Cardiac fibroblast (primary cell): ENCODE data around the gene C1GALT1C1.
"Not testable (repeated sequence)": the region's sequence is repeated elsewhere in the genome, so short reads cannot be mapped to it uniquely, and the experiment has no call there.

Experiments
- DNase-seq, 2 donors: peaks; one replicate each; pipeline versions ENCODE4 v3.0.0 to v3.0.0-alpha.2; 2010; ENCODE audit warnings: low read depth in 2 of 2
- H3K4me3 ChIP-seq, 2 donors: replicated peaks in 1 of 2; 1 replicate in 1 of 2; 2 replicates in 1 of 2; pipeline ENCODE4 v1.5.1; 2011; ENCODE audit warnings: low read depth in 2 of 2, low read length in 2 of 2, mild to moderate bottlenecking in 2 of 2, moderate library complexity in 1 of 2
- TF ChIP-seq, protein P1 (sequence below): IDR thresholded peaks from one replicate; pipeline ENCODE4 v1.5.1; 2011; ENCODE audit warnings: low read depth, mild to moderate bottlenecking, low read length, inconsistent platforms

Gene C1GALT1C1

GRCh38 chrX:120629667-120630537, at the start of gene C1GALT1C1:
Gene C1GALT1C1, minus strand, starts transcription at chrX:120630054. Its CDS starts 2,888 bp downstream, at chrX:120627166.
- TF ChIP-seq, protein P1, sequence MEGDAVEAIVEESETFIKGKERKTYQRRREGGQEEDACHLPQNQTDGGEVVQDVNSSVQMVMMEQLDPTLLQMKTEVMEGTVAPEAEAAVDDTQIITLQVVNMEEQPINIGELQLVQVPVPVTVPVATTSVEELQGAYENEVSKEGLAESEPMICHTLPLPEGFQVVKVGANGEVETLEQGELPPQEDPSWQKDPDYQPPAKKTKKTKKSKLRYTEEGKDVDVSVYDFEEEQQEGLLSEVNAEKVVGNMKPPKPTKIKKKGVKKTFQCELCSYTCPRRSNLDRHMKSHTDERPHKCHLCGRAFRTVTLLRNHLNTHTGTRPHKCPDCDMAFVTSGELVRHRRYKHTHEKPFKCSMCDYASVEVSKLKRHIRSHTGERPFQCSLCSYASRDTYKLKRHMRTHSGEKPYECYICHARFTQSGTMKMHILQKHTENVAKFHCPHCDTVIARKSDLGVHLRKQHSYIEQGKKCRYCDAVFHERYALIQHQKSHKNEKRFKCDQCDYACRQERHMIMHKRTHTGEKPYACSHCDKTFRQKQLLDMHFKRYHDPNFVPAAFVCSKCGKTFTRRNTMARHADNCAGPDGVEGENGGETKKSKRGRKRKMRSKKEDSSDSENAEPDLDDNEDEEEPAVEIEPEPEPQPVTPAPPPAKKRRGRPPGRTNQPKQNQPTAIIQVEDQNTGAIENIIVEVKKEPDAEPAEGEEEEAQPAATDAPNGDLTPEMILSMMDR = no peak
- peak; percentile 92 to 95 for DNase-seq
- H3K4me3 ChIP-seq = peak within 1 kb of the TSS; percentile 69 to 73

GRCh38 chrX:120677004-120677652, 47.3 kb upstream of the C1GALT1C1 start:
- H3K4me3 ChIP-seq = no peak overlapping the region
- TF ChIP-seq, protein P1 = no peak
- no peak for DNase-seq

DNA sequence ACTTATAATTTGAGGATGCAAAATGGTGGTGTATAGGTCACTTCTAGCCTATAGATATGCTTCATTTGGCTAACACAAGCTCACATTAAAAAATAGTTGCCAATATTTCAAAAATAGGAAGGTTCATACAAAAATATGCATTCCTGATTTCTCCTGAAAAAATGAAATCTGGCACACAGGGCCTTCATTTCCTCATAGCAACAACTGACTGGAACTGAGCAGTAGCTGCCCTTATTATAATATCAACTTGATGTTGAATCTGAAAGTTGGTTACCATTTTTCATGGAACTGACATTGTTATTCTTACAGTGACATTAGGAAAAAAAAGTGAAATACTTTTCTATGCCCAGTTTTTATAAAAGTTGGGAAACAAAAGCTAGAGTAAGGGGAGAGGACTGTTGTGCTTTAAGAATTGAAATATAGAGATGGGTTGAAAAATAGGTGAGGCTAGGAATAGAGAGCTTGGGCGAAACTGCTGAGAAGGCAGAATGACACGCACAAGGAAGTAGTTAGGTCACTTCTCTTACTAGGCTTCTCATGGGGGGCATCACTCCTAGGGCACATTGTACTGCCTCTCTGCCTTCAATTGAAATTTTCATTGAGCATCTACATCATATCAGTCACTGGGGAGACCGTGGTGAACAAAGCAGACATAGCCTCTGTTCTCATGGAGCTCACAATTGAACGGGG, 43.1 kb upstream of the C1GALT1C1 start:
- TF ChIP-seq, protein P1 = no peak
- no peak overlapping the region for H3K4me3 ChIP-seq
- DNase-seq = peak in 1 of 2 donors; percentile 41

GRCh38 chrX:120672389-120672788, 42.5 kb upstream of the C1GALT1C1 start:
- peak; percentile 92 to 96 for DNase-seq
- no peak overlapping the region for H3K4me3 ChIP-seq
- TF ChIP-seq, protein P1 = no peak

DNA sequence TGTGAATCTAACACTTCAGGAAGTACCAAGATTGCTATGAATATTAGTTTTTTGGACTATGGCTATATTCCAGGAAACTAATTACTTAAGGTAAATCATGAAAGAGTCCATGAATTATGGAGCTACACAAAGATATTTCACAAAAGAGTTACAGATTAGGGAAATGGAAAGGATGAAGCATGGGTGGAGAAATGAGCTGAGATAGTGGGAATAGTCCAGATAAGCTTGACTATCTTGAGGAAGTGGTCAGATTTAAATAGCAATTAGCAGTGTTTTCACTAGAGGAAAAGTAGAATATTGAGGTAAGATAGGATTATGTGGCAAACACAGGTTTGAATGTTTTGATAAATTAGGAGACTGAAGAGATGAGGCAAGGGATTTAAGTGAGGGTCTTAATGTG, 42.1 kb upstream of the C1GALT1C1 start:
- peak in 1 of 2 donors; percentile 23 for DNase-seq
- no peak overlapping the region for H3K4me3 ChIP-seq
- TF ChIP-seq, protein P1 = no peak

GRCh38 chrX:120668357-120668756, 38.5 kb upstream of the C1GALT1C1 start:
- peak in 1 of 2 donors; percentile 9 for DNase-seq
- TF ChIP-seq, protein P1 = no peak
- no peak overlapping the region for H3K4me3 ChIP-seq

DNA sequence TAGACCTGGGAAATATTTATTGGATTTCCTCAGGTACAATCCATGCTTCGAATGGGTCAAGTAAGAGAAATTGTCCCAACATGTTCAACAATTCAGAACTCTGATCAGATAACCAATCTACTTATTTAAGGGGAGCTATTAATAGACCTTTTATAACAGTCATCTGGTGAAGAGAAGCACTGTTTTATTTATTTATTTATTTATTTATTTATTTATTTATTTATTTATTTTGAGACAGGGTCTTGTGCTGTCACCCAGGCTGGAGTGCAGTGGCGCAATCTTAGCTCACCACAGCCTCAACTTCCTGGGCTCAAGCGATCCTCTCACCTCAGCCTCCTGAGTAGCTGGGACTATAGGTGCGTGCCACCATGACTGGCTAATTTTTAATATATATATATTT, 34.7 kb upstream of the C1GALT1C1 start:
- not testable (repeated sequence) for DNase-seq, H3K4me3 ChIP-seq
